Nephron progenitor cell (in vitro differentiated cells): Measurements from ENCODE around the gene BTN3A1.

ENCODE experiments used
- DNase-seq: peaks from one replicate; pipeline ENCODE4 v3.0.0; 2021
- H3K27ac Mint-ChIP-seq: 2 replicates; pipeline ENCODE4 v1.8.0; 2021; ENCODE audit warnings: mild to moderate bottlenecking, moderate library complexity, mixed read lengths
- H3K27me3 Mint-ChIP-seq: 2 replicates; pipeline ENCODE4 v1.8.0; 2021; ENCODE audit warnings: mild to moderate bottlenecking, low read depth, mixed read lengths; ENCODE audit not compliant: poor library complexity
- H3K36me3 Mint-ChIP-seq: 2 replicates; pipeline ENCODE4 v1.8.0; 2021; ENCODE audit warnings: low read depth, mixed read lengths
- H3K4me1 Mint-ChIP-seq: 2 replicates; pipeline ENCODE4 v1.8.0; 2021; ENCODE audit warnings: mixed read lengths
- H3K4me3 Mint-ChIP-seq: 2 replicates; pipeline ENCODE4 v1.8.0; 2021; ENCODE audit warnings: mild to moderate bottlenecking, moderate library complexity, mixed read lengths
- H3K9me3 Mint-ChIP-seq: 2 replicates; pipeline ENCODE4 v1.8.0; 2021; ENCODE audit warnings: mild to moderate bottlenecking, moderate library complexity, mixed read lengths
- CTCF ChIP-seq: fragments of 200-600 bp; sonication (generic); IDR thresholded peaks from 2 replicates; pipeline ENCODE4 v1.5.0; 2021; ENCODE audit warnings: antibody characterized with exemption

Gene BTN3A1

DNA sequence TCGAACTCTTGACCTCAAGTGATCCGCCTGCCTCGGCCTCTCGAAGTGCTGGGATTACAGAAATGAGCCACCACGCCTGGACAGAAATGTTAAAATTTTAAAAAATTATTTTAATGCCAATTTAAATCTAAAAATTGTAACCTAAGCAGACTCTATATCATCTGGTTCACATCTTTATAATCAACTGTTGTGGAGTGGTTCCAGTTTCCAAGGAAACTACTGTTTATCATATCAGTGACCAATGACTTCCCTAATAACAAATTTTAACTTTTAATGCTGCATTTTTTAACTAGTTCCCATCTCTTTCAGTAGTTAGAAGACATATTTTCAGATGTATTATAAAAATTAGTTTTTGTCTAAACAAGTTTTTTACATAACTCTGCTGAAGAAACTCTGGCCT lies 42.3 kb upstream of the BTN3A1 start:
- Mint-ChIP-seq H3K36me3 (no peaks in the 10 kb centered on the region), H3K27me3 (peaks cover 9% of the 10 kb centered on the region), H3K4me1 (no peaks in the 10 kb centered on the region), H3K27ac (no peak overlapping the region), H3K9me3 (no peaks in the 10 kb centered on the region), H3K4me3 (no peak overlapping the region)
- no peak for TF ChIP-seq CTCF
- no peak for DNase-seq

DNA sequence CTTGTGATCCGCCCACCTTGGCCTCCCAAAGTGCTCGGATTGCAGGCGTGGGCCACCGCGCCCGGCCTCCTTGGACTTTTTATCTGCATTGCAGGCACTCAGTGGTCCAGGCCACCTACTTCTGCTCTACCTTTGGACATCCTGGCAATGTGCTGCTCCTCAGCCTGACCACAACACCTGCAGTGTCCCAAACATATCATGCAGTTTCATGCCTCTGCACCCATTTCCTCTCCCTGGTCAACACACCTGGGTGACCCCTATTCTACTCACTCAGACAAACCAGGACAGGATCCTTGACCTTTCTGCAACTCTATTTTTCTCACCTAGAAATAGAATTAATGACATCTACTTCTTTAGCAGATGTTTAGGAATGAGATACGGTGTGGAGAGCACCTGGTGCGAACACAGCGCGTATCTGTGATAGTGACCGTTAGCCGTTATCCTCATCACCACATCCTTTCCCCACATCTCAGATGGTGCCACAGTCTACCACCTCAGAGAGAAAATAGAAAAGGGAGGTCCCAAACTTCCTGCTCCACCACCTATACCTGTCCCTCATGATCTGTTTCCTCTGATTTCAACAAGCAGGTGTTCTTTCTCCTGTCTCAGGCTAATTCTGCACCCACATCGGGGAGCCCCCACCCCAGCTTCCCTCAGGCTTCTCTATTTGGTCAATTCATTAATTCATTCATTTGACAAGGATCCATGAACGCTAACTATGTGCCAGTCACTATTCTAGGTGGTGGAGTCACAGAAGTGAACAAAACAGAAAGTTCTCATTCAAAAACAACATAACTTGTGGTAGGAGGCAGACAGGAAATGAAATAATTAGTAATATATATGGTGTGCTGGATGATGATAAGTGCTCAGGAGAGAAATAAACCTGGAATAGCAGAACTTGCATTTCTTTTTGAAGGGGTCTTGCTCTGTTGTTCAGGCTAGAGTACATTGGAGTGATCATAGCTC lies 41.3 kb upstream of the BTN3A1 start:
- H3K27me3 Mint-ChIP-seq: peaks cover 9% of the 10 kb centered on the region
- no peak overlapping the region for H3K4me3 Mint-ChIP-seq
- H3K9me3 Mint-ChIP-seq: no peaks in the 10 kb centered on the region
- H3K27ac Mint-ChIP-seq: no peak overlapping the region
- no peaks in the 10 kb centered on the region for H3K4me1 Mint-ChIP-seq
- no peaks in the 10 kb centered on the region for H3K36me3 Mint-ChIP-seq
- TF ChIP-seq CTCF: no peak
- DNase-seq: no peak

GRCh38 chr6:26361544-26361943 lies 40.5 kb upstream of the BTN3A1 start:
- H3K36me3 Mint-ChIP-seq: no peaks in the 10 kb centered on the region
- H3K4me3 Mint-ChIP-seq: no peak overlapping the region
- no peak for DNase-seq
- no peaks in the 10 kb centered on the region for H3K4me1 Mint-ChIP-seq
- no peak for TF ChIP-seq CTCF
- H3K27me3 Mint-ChIP-seq: peaks cover 9% of the 10 kb centered on the region
- no peak overlapping the region for H3K27ac Mint-ChIP-seq
- no peaks in the 10 kb centered on the region for H3K9me3 Mint-ChIP-seq

GRCh38 chr6:26362093-26362835 lies 39.8 kb upstream of the BTN3A1 start:
- Mint-ChIP-seq H3K27ac (no peak overlapping the region), H3K27me3 (peaks cover 9% of the 10 kb centered on the region), H3K4me1 (no peaks in the 10 kb centered on the region), H3K4me3 (no peak overlapping the region), H3K36me3 (no peaks in the 10 kb centered on the region), H3K9me3 (no peaks in the 10 kb centered on the region)
- TF ChIP-seq CTCF: no peak
- no peak for DNase-seq

DNA sequence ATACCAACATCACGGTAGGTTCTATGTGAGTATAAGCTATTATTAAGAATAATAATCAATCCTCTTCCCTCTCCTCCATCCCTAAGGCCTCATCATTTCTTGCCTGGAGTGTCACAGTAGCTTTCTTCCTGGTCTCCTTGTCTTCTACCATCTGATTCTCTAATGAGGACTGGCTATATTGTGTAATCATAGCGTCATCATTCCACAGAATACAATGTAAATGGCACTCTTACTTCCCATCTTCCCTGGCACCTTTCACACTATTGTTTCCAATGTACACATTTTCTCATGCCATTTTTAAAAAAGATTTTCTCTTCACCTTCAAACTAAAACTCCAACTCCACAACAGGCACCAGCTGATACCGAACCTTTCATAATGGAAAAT lies 39.2 kb upstream of the BTN3A1 start:
- Mint-ChIP-seq H3K9me3 (no peaks in the 10 kb centered on the region), H3K4me1 (no peaks in the 10 kb centered on the region), H3K36me3 (no peaks in the 10 kb centered on the region), H3K4me3 (no peak overlapping the region), H3K27me3 (peaks cover 13% of the 10 kb centered on the region), H3K27ac (no peak overlapping the region)
- no peak for DNase-seq
- TF ChIP-seq CTCF: no peak
